22Rv1 (cell line): ENCODE measurements around the gene COL18A1.
"Not testable (repeated sequence)": the region's sequence is repeated elsewhere in the genome, so short reads cannot be mapped to it uniquely, and the experiment has no call there.

ENCODE experiments used
- CTCF ChIP-seq: fragments of 450-650 bp; IDR thresholded peaks from 2 replicates; pipeline ENCODE4 v1.5.1; 2017; ENCODE audit warnings: mild to moderate bottlenecking
- ZFX ChIP-seq: fragments of 450-650 bp; IDR thresholded peaks from 2 replicates; pipeline ENCODE4 v1.6.1; 2017; ENCODE audit warnings: antibody characterized with exemption, borderline replicate concordance

GRCh38 chr21:45527151-45527999 lies 122.4 kb downstream of the COL18A1 start:
- not testable (repeated sequence) for TF ChIP-seq CTCF, ZFX
